GM20000 (cell line): ENCODE measurements around the gene SYT15.

Experiments used
- DNase-seq: peaks from one replicate; pipeline ENCODE4 v3.0.0; 2012; ENCODE audit warnings: low spot score
- TF ChIP-seq, protein P1 (sequence below): IDR thresholded peaks from 2 replicates; pipeline ENCODE4 v1.5.1; 2012; ENCODE audit warnings: mild to moderate bottlenecking, control low read depth; ENCODE audit errors: extremely low read depth, missing control alignments

The SYT15 gene

DNA sequence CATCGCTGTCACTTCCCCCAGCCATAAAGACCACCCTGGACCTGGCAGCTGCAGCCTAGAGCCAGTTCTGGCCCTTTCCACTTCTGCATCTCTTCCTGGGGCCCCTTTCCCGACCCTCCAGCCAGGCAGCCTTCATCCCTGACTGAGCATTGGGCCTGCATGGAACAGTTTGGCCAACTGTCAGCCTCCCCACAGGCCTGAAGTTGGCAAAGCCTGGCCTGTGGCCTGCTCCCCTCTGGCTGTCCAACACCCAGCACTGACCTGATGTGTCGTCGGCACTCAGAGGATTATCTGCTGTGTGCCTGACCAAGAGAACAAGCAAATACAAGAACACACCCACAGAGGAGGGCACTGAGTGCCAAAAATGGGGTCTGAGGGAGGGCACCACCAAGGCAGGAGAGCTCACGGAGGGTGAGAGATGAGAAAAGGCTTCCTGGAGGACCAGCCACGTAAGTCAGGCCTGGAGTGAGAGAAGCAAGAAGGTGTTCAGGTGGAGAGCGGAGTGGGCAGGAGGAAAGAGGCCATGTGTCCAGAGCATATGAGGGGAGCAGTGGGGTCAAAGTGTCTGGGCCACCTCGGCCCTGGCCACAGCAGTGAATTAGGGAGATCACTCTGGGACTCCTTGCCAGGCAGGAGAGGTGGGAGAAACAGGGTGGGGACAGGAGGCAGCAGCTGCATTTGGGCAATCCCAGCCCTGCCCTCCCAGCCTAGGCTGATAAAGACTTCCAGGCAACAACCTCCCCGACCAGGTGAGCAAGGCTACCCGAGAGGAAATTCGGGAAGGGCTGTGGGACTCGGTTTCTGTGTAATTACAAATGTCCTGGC, 27.0 kb upstream of the SYT15 start:
- no peak for DNase-seq
- TF ChIP-seq, protein P1, sequence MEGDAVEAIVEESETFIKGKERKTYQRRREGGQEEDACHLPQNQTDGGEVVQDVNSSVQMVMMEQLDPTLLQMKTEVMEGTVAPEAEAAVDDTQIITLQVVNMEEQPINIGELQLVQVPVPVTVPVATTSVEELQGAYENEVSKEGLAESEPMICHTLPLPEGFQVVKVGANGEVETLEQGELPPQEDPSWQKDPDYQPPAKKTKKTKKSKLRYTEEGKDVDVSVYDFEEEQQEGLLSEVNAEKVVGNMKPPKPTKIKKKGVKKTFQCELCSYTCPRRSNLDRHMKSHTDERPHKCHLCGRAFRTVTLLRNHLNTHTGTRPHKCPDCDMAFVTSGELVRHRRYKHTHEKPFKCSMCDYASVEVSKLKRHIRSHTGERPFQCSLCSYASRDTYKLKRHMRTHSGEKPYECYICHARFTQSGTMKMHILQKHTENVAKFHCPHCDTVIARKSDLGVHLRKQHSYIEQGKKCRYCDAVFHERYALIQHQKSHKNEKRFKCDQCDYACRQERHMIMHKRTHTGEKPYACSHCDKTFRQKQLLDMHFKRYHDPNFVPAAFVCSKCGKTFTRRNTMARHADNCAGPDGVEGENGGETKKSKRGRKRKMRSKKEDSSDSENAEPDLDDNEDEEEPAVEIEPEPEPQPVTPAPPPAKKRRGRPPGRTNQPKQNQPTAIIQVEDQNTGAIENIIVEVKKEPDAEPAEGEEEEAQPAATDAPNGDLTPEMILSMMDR = no peak

DNA sequence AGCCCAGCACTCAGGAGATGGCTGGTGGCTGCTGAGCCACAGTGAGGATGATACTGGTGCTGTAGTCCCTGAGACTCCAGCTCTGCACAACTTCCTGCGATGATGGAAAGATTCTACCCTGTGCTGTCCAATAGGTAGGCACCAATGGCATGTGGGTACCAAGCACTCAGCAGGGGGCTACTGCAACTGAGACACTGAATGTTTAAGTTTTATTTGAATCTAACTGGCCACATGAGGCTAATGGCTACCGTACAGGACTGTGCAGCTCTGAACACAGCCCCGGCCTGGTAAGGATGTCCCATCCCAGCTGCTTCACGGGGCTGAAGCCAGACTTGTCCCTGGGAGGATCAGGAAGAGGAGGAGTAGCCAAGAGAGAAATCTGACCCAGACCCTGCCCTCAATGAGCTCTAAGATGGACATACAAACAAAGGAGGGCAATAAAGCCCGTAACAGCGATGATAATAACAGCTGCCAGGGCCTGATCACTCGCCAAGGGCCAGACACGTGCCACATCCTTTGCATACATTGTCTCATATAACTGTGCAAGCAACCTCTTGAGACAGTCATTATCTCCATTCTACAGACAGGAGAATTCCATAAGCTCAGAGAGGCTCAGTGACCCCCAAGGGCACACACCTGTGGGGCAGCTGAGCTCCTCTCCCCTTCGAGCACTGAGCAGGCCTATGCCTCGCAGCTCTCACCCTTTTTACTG, 26.2 kb upstream of the SYT15 start:
- TF ChIP-seq, protein P1 = no peak
- no peak for DNase-seq

DNA sequence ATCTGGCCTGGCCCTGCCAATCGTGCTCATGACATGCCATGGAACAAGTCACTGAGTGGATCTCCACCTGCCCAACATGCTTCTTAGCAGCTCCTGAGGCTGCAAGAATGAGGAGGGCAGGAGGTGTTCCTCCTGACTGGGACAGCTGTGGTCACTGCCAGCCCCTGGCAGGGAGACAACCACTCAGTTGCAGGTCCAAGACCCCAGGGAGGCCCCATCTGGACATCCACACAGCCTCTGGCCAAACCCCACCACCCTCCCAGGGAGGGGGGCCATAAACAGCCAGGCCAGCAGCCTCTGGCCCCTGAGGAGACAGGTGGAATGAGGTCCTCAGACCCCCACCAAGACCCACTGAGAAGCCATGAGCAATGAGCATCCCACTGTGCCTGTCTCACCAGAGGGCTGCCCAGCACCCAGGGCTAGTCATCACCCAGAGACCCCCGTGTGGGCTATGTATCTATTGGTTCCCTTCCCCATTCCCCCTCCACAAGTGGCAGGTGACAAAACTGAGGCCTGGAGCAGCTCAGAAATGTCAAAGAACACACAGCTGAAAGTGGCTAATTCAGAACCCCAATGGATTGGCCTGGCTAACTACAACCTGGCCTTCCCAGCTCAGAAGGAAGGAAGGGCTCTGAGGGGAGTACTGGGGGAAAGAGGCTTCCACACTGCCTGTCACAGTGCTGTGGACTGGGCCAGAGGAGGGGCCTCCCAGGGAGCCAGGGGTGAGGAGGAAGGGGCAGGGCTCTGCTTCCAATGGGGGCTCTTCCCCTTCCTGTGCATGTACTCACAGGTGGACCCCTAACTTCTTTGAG, 25.5 kb upstream of the SYT15 start:
- DNase-seq = no peak
- TF ChIP-seq, protein P1 = no peak

DNA sequence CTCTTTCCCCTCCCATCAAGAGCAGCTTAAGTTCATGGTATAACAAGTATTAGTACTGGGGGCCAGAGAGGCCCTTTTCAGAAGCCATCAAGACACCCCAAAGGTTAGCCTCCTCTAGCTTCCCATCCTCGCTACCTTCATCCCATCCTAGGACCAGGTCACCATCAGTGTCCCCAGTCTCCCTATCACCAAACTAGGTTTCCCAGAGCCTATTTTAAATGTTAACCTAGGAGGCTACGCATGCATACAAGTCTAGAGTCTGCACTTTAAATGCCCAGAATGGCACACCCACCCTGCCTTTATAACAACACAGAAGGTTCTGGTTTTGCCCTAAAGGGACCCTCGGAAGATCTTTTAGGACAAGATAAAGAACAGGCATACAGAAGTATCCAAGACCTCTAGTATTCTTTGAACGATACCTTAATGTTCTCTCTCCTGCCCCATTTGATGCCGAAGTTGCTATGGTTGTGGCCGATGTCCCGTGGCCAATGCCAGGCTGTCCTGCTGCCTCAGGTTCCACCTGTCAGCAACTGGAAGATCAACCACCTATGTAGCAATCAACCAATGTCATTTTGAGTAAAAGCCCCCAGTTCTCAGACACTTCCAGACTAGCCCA, 24.7 kb upstream of the SYT15 start:
- TF ChIP-seq, protein P1 = no peak
- no peak for DNase-seq

DNA sequence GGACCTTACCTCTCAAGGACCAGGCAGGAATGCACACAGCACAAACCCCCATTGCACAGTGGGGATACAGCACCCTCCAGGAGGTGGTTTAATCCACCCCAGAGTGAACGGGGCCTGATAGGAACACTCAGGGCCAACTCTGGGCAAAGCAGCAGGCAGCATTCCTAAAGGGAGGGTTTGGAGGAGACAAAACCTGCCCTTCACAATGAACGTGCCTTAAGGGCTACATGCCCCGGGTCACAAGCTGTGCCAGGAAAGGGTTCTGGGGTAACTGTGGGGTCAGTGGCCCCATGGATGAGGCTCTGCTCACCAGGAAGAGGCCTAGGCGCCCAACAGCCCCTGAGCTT, 23.6 kb upstream of the SYT15 start:
- TF ChIP-seq, protein P1 = no peak
- no peak for DNase-seq

DNA sequence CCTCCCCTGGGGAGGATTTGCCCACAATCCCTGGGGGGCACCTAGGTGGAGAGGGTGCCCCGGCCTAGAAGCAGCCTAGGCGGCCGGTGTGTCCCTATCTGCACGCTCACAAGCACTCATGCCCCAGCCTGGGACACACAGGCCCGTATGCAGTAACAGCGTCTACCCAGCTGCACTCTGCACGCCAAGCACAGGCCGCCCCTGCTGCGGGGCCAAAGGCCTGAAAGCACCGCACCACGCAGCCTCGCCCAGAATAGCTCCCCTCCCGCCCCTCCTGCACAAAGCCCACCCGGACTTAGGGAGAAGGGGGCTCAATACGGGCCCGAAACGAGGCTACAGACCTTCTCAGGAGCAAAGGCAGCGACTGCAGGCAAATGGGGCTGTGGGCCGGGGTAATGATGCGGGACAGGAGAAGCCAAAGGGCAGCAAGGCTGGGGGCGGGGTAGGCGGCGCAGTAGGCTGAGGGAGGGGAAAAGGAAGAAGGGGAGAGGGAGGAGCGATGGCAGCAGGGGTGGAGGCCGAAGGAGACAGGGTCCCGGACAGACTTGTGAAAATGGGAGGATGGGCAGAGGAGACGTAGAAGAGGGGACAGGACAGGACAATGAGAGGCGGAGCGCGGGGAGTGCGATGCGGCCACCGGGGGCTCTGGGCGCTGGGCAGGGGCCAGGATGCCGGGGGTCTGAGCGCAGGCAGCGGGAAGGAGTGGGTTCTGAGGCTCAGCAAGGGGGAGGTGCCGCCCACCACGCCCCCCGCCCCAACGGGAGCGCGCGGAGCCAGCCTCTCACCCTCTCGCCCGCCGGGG, 23.0 kb upstream of the SYT15 start:
- TF ChIP-seq, protein P1 = no peak
- DNase-seq = no peak
